ENCODE results near the gene OVOL3. TPM values are rescaled to one million over a fixed set of nuclear protein-coding genes. Genes with fewer than 3 reads are reported as not detected.

OVOL3 gene
- total RNA-seq, 1 donor from 2014 or later = not detected

DNA sequence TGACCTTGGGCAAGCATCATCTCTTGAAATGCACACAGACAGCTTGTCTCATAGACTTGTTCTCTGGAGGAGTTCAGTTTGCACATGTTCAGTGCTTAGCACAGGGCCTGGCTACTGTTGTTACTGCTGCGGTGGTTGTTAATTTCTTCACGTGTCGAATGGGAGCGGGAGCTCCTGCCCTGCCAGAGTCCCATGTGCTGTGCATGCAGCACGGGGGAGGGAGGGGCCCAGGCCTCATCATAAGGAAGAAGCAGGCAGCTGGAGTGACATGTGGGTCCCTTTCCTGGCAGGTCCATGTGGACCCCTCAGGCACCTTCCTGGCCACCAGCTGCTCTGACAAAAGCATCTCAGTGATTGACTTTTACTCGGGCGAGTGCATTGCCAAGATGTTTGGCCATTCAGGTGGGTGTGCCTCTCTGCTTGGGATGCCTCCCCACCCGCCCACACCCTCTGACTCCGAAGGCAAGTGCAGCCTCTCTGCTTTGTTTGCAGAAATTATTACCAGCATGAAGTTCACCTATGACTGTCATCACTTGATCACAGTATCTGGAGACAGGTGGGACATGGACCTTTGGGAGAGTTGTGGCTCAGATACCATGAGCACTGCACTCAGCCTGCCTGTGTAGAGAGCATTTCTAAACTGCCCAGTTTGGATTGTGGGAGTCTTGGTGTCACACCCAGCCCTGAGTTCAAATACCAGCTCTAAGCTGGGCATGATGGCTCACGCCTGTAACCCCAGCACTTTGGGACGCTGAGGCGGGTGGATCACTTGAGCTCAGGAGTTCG lies 19.8 kb upstream of the OVOL3 start:
- no peaks in the 10 kb centered on the region for H3K27me3 Mint-ChIP-seq (ENCODE audit: unreplicated experiment)
- no peak for DNase-seq (ENCODE audit: low spot score)
- peaks cover 17% of the 10 kb centered on the region for H3K36me3 Mint-ChIP-seq (ENCODE audit: low read depth, unreplicated experiment)
- no peaks in the 10 kb centered on the region for H3K9me3 Mint-ChIP-seq (ENCODE audit: unreplicated experiment)
- TF ChIP-seq, protein P1, sequence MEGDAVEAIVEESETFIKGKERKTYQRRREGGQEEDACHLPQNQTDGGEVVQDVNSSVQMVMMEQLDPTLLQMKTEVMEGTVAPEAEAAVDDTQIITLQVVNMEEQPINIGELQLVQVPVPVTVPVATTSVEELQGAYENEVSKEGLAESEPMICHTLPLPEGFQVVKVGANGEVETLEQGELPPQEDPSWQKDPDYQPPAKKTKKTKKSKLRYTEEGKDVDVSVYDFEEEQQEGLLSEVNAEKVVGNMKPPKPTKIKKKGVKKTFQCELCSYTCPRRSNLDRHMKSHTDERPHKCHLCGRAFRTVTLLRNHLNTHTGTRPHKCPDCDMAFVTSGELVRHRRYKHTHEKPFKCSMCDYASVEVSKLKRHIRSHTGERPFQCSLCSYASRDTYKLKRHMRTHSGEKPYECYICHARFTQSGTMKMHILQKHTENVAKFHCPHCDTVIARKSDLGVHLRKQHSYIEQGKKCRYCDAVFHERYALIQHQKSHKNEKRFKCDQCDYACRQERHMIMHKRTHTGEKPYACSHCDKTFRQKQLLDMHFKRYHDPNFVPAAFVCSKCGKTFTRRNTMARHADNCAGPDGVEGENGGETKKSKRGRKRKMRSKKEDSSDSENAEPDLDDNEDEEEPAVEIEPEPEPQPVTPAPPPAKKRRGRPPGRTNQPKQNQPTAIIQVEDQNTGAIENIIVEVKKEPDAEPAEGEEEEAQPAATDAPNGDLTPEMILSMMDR (IDR thresholded peaks at IDR 0.05; ENCODE audit: unreplicated experiment) = no peak
- no peak overlapping the region for H3K27ac Mint-ChIP-seq (ENCODE audit: unreplicated experiment)
- no peaks in the 10 kb centered on the region for H3K4me1 Mint-ChIP-seq (ENCODE audit: unreplicated experiment)
- H3K4me3 Mint-ChIP-seq (ENCODE audit: unreplicated experiment) = no peak overlapping the region

DNA sequence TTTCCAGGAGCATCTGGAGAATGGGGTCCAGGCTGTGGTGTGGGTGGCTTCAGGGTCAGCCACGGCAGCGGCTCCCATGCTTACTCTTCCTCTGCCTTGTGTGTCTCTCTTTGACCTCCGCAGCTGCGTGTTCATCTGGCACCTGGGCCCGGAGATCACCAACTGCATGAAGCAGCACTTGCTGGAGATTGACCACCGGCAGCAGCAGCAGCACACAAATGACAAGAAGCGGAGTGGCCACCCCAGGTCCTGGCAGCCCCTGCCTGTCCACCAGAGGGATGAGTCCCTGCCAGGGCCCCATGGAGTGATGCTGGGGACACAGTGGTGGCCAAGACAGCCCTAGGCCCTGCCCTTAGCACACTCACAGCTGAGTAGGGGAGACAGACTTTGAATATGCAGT lies 18.4 kb upstream of the OVOL3 start:
- H3K4me3 Mint-ChIP-seq (ENCODE audit: unreplicated experiment) = no peak overlapping the region
- peaks cover 4% of the 10 kb centered on the region for H3K27me3 Mint-ChIP-seq (ENCODE audit: unreplicated experiment)
- H3K27ac Mint-ChIP-seq (ENCODE audit: unreplicated experiment) = no peak overlapping the region
- H3K9me3 Mint-ChIP-seq (ENCODE audit: unreplicated experiment) = no peaks in the 10 kb centered on the region
- no peak for DNase-seq (ENCODE audit: low spot score)
- TF ChIP-seq, protein P1 (IDR thresholded peaks at IDR 0.05; ENCODE audit: unreplicated experiment) = no peak
- H3K36me3 Mint-ChIP-seq (ENCODE audit: low read depth, unreplicated experiment) = peaks cover 17% of the 10 kb centered on the region
- peaks cover 4% of the 10 kb centered on the region for H3K4me1 Mint-ChIP-seq (ENCODE audit: unreplicated experiment)

DNA sequence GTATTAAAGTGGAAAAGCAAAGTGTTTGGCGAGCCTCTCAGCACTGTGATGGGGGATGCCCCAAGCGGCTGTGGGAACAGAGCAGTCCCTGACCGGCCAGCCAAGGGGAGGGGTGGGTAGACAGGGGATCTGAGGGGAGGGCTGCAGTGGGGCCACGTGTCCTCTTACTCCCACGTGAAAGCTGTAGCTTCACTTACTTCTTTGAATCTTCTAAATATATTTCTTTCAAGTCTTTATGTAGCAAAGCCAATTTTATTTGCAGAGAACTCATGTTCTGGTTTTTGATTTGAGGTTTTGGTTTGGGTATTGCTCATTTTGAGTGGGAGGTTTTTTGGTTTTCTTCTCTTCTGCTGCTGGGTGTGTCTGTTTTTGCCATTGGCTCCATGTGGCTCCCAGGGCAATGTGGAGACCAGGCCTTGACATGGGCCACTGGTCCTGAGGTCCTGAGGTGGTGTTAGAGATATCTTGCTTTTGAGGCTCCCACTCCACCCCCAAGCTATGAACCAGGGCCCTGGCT lies 17.7 kb upstream of the OVOL3 start:
- TF ChIP-seq, protein P1 (IDR thresholded peaks at IDR 0.05; ENCODE audit: unreplicated experiment) = no peak
- no peaks in the 10 kb centered on the region for H3K9me3 Mint-ChIP-seq (ENCODE audit: unreplicated experiment)

DNA sequence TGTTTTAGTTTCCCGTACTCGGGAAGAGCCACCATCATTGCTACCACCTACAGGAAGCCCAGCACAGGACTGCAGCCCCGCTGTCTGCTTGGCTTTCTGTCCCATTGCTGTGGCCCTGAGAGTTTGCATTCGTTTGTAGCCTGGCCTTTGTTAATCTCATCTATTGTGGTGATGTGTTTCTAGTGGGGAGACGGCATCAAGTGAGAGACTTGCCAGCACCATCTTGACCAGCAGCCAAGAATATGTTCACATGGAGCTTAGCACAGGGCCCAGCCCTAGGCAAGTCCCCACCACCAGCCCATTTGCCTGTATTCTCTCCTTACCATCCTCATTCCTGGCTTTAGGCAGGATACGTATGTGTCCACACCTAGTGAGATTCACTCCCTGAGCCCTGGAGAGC lies 17.3 kb upstream of the OVOL3 start:
- H3K36me3 Mint-ChIP-seq (ENCODE audit: low read depth, unreplicated experiment) = peaks cover 21% of the 10 kb centered on the region

More for the DNA sequence above, 17.7 kb upstream of the OVOL3 start:
- Mint-ChIP-seq H3K4me3 (ENCODE audit: unreplicated experiment) (no peak overlapping the region), H3K27me3 (ENCODE audit: unreplicated experiment) (peaks cover 4% of the 10 kb centered on the region), H3K27ac (ENCODE audit: unreplicated experiment) (no peak overlapping the region), H3K36me3 (ENCODE audit: low read depth, unreplicated experiment) (peaks cover 17% of the 10 kb centered on the region), H3K4me1 (ENCODE audit: unreplicated experiment) (peaks cover 4% of the 10 kb centered on the region)
- DNase-seq (ENCODE audit: low spot score) = no peak

More for the DNA sequence above, 17.3 kb upstream of the OVOL3 start:
- Mint-ChIP-seq H3K4me3 (ENCODE audit: unreplicated experiment) (no peak overlapping the region), H3K9me3 (ENCODE audit: unreplicated experiment) (no peaks in the 10 kb centered on the region), H3K27me3 (ENCODE audit: unreplicated experiment) (peaks cover 4% of the 10 kb centered on the region), H3K27ac (ENCODE audit: unreplicated experiment) (no peak overlapping the region), H3K4me1 (ENCODE audit: unreplicated experiment) (peaks cover 4% of the 10 kb centered on the region)
- TF ChIP-seq, protein P1 (IDR thresholded peaks at IDR 0.05; ENCODE audit: unreplicated experiment) = no peak
- no peak for DNase-seq (ENCODE audit: low spot score)
